Chondrocyte (in vitro differentiated cells): ENCODE results near the gene CAB39. TPM values are rescaled to one million over a fixed set of nuclear protein-coding genes. Genes with fewer than 3 reads are reported as not detected.

ENCODE experiments used
- DNase-seq: peaks from one replicate; pipeline ENCODE4 v3.0.0; 2021; ENCODE audit warnings: mixed read lengths, low spot score
- H3K27ac Mint-ChIP-seq: one replicate; pipeline ENCODE4 v1.8.0; 2021; ENCODE audit warnings: mild to moderate bottlenecking, moderate library complexity, mixed read lengths; ENCODE audit not compliant: unreplicated experiment
- H3K27me3 Mint-ChIP-seq: 2 replicates; pipeline ENCODE4 v1.8.0; 2021; ENCODE audit warnings: low read depth, mixed read lengths
- H3K36me3 Mint-ChIP-seq: 2 replicates; pipeline ENCODE4 v1.8.0; 2021; ENCODE audit warnings: low read depth, mixed read lengths
- H3K4me1 Mint-ChIP-seq: 2 replicates; pipeline ENCODE4 v1.8.0; 2021; ENCODE audit warnings: low read depth, mild to moderate bottlenecking, mixed read lengths
- H3K4me3 Mint-ChIP-seq: one replicate; pipeline ENCODE4 v1.8.0; 2021; ENCODE audit warnings: mild to moderate bottlenecking, moderate library complexity, mixed read lengths; ENCODE audit not compliant: unreplicated experiment
- H3K9me3 Mint-ChIP-seq: 2 replicates; pipeline ENCODE4 v1.8.0; 2021; ENCODE audit warnings: low read depth, mixed read lengths
- CTCF ChIP-seq: fragments of 200-600 bp; sonication (generic); IDR thresholded peaks from 2 replicates; pipeline ENCODE4 v1.5.0; 2021; ENCODE audit warnings: antibody characterized with exemption, mild to moderate bottlenecking, moderate library complexity
- total RNA-seq: library from RNA; stranded (reverse); gene quantifications from 3 replicates; pipeline ENCODE4 v1.2.1, GENCODE V29; 2021

Gene CAB39
- total RNA-seq, 1 donor from 2014 or later: 33.4 TPM

GRCh38 chr2:230814616-230815015, 102.0 kb downstream of the CAB39 start:
- DNase-seq: no peak
- H3K27ac Mint-ChIP-seq: no peak overlapping the region
- H3K27me3 Mint-ChIP-seq: no peaks in the 10 kb centered on the region
- no peaks in the 10 kb centered on the region for H3K4me1 Mint-ChIP-seq
- H3K4me3 Mint-ChIP-seq: no peak overlapping the region
- H3K9me3 Mint-ChIP-seq: no peaks in the 10 kb centered on the region
- peaks cover 15% of the 10 kb centered on the region for H3K36me3 Mint-ChIP-seq
- peak; percentile 75 for TF ChIP-seq CTCF

GRCh38 chr2:230815088-230815487, 102.4 kb downstream of the CAB39 start:
- Mint-ChIP-seq H3K4me3 (no peak overlapping the region), H3K4me1 (no peaks in the 10 kb centered on the region), H3K27ac (no peak overlapping the region), H3K36me3 (peaks cover 15% of the 10 kb centered on the region), H3K9me3 (no peaks in the 10 kb centered on the region), H3K27me3 (no peaks in the 10 kb centered on the region)
- TF ChIP-seq CTCF: no peak
- DNase-seq: no peak

- Mint-ChIP-seq H3K4me3 (no peak overlapping the region), H3K27ac (no peak overlapping the region), H3K36me3 (peaks cover 12% of the 10 kb centered on the region), H3K27me3 (no peaks in the 10 kb centered on the region), H3K4me1 (no peaks in the 10 kb centered on the region), H3K9me3 (no peaks in the 10 kb centered on the region)
- no peak for TF ChIP-seq CTCF
- no peak for DNase-seq
Measured at GRCh38 chr2:230816735-230817134, 104.1 kb downstream of the CAB39 start.

- H3K4me1 Mint-ChIP-seq: peaks cover 2% of the 10 kb centered on the region
- H3K27me3 Mint-ChIP-seq: no peaks in the 10 kb centered on the region
- DNase-seq: no peak
- no peak for TF ChIP-seq CTCF
- H3K9me3 Mint-ChIP-seq: no peaks in the 10 kb centered on the region
- H3K36me3 Mint-ChIP-seq: peaks cover 12% of the 10 kb centered on the region
- no peak overlapping the region for H3K27ac Mint-ChIP-seq
- no peak overlapping the region for H3K4me3 Mint-ChIP-seq
Measured at GRCh38 chr2:230819433-230819832, 106.8 kb downstream of the CAB39 start.

GRCh38 chr2:230821261-230821990, 108.8 kb downstream of the CAB39 start:
- no peak for TF ChIP-seq CTCF
- H3K4me3 Mint-ChIP-seq: no peak overlapping the region
- H3K27ac Mint-ChIP-seq: no peak overlapping the region
- H3K27me3 Mint-ChIP-seq: peaks cover 1% of the 10 kb centered on the region
- H3K9me3 Mint-ChIP-seq: no peaks in the 10 kb centered on the region
- H3K4me1 Mint-ChIP-seq: peaks cover 5% of the 10 kb centered on the region
- DNase-seq: no peak
- peaks cover 12% of the 10 kb centered on the region for H3K36me3 Mint-ChIP-seq
